HG03108 (cell line): ENCODE measurements around the gene CCDC181.
A peak's percentile ranks its signal among the peaks of the same experiment; 100 is the strongest.
"Not testable (repeated sequence)": the region's sequence is repeated elsewhere in the genome, so short reads cannot be mapped to it uniquely, and the experiment has no call there.

Source experiments
- ATAC-seq: cut with Tn5 transposase; IDR thresholded peaks from one replicate; pipeline ENCODE4 v1.9.1; 2021; ENCODE audit warnings: moderate library complexity; ENCODE audit not compliant: unreplicated experiment

The CCDC181 gene

DNA sequence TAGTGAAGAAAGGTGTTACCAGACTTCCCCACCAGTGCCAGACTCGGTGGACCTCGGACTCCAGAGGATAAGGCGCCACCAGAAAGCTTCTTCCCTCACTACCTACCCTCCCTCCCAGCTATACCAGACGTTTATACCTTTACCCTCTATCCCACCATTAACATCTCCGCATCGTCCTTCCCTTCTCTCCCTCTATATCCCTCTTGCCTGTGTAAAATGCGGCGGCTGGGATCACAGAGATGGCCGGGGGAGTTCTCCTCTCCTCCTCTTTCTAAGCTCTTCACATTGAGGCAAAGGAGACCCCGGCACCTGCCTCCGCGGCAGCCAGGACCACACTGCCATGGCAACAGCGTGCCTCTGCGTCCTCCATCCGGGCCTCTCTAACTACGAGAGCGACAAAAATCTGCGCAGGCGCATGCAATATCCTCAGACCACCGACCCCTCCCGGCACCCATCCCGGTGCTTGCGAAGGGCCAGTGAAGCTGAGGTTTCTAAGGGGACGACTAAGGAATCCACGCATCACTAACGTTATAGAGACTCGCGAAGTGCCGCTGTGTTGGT is at the start of gene CCDC181:
CCDC181 (minus strand) TSS at position 394 of the 561 bp plus-strand sequence. CDS start 2,547 bp downstream, outside the sequence.
- peak; percentile 72 for ATAC-seq

DNA sequence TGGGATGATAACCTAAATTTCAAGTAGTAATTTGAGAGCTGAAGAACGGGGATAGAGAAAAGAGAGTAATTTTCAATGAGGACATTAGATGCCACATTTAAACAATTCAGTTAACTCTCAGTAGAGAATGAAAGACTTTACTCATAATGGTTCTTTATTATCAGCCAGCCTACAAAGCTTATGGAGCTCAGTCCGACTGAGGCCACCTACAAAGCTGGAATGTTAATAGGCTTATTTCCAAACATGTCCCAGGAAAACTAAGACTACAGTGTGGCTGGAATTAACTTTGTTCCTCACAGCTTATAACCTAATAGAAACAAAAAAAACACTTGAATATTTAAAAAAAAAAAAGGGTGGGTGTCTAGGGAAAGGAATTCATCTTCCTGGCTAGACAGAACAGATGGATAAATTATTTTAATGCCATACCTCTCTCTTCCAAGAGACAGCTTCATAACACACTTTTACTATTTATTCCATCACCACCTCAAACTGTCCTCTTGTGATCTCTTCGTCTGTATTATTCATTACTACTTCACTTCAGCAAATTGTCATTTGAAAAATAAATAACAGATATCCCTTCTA is 48.6 kb upstream of the CCDC181 start:
- no peak for ATAC-seq

DNA sequence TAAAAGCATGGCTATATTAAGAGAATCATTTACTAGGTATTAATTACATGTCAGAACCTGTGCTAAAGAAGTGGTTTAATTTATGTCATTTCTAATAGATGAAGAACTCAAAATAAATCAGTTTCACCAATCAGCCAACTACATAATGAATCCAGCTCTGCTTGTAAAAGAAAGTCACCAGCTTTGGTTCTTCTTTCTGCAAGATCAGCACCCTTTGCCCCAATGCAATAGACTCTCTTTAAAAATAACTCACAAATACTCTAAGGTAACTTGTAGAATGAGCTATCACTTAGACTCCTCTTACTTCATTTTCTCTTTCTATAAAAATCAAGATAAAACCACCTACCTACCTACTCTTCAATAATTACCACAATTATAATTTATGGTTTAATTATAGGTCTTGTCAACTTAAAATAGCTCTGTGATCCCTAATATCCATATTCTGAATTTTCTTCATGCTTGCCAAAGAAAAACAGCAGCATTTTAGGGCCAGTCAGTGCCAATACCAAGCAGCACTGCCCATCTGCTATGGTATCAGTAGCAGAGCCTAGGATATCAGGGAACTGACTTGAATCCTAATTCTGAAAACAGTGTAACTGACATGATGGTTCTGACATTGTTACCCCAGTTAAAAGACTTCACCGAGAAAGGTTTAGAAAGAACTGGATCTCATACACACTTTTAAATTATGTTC is 47.2 kb upstream of the CCDC181 start:
- no peak for ATAC-seq

DNA sequence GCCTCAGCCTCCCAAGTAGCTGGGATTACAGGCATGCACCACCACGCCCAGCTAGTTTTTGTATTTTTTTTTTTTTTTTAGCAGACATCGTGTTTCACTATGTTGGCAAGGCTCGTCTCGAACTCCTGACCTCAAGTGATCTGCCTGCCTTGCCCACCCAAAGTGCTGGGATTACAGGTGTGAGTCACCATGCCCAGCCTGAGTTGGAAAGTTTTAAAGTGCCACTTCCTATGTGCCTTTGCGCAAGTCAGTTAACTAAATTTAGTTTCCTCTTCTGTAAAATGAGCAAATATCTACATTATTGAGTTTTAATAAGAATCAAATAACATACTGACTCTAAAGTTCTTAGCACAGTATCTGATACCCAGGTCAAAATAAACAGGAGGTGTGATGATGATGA is 46.1 kb upstream of the CCDC181 start:
- ATAC-seq: no peak

DNA sequence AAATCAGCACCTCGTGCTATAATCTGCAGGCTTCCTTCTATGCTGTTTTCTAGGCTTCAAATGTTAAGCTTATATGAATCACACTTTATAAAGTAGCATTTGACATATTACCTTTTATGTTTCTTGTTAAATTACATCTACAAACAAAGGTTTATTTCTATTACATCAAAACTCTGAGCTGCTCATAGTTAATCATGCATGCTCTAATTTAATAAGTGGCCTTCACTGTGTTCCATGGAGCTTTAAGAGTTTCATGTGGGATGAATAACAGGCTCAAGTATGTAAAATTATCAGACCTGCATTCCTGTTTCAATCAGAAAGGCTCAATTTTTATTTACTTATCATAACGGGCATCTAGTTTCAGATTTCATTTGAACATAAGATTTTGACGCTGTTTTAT is 45.5 kb upstream of the CCDC181 start:
- no peak for ATAC-seq

DNA sequence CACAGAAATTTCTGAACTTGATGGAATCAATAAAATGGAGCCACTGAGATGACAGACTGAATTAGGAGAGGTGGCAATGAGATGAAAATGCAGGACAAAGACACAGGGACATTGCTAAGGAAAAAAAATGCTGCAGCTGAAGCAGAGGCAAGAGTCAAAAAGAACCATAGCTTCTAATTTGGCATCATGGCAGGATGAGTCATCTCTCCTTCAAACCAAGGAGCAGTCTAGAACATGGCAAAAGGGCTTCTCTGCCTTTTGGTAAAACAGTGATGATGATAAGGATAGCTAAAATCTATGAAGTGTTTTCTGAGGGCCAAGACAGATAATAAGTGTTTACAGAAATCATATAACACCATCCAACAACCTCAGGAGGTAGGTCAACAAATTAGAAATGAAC is 41.7 kb upstream of the CCDC181 start:
- no peak for ATAC-seq

DNA sequence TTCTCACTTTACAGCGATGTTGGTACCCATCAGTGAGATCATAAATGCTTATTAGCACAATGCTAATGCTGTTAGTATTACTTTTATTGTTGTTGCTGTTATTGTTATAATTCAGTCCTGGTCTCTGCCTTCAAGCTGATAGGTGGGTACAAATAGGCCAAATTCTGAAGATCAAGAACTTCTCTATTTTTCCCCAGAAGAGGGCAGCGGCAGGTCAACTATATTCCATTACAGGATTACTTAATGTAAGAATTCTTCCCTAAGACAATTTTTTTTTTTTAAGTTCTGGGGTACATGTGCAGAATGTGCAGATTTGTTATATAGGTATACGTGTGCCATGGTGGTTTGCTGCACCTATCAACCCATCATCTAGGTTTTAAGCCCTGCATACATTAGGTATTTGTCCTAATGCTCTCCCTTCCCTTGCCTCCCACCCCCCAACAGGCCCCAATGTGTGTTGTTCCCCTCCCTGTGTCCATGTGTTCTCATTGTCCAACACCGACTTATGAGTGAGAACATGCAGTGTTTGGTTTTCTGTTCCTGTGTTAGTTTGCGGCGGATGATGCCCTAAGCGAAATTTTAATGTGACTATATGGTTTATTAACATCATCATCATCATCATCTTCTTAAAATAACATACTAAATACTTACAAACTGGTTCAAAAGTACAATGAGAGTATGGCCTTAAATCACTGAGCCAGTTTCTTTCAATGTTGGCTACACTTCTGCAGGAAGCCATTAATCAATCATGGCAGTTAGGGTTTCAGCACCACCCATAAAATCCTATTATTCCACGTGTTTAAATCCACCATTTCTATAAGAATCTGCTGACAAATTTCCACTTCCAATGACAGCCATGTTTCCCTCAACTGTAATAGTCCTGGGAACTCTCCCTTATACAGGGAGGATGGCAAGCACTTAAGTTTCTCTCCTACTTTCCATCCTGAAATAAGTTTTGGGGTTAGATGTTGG is 39.3 kb upstream of the CCDC181 start:
- no peak for ATAC-seq

DNA sequence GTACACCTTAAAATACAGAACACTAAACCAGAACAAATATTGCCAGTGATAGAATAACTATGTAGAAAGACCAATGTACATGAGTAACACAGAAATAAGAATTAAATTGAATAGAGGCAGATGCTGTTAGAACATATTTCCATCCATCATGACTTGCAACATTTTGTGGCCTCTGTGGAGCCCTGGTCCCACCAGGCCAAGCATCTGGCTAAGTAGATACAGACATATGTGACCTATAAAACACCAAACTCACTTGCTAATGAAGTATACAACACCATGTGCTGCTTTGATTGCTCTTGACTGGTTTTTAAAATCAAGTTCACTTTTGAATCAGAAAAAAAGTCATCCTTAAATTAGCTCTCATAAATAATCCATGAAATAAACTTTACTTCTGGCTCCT is 38.0 kb upstream of the CCDC181 start:
- ATAC-seq: no peak

DNA sequence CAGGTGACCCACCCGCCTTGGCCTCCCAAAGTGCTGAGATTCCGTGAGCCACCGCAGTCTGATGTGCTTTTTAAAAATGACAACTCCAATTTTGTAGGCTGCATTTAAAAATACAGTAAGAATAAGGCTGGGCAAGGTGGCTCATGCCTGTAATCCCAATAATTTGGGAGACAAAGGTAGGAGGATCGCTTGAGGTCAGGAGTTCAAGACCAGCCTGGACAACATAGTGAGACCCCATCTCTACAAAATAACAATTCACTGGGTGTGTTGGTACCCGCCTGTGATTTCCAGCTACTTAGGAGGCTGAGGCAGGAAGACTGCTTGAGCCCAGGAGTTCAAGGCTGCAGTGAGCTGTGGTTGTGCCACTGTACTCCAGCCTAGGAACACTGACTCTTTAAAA is 35.1 kb upstream of the CCDC181 start:
- ATAC-seq: no peak

DNA sequence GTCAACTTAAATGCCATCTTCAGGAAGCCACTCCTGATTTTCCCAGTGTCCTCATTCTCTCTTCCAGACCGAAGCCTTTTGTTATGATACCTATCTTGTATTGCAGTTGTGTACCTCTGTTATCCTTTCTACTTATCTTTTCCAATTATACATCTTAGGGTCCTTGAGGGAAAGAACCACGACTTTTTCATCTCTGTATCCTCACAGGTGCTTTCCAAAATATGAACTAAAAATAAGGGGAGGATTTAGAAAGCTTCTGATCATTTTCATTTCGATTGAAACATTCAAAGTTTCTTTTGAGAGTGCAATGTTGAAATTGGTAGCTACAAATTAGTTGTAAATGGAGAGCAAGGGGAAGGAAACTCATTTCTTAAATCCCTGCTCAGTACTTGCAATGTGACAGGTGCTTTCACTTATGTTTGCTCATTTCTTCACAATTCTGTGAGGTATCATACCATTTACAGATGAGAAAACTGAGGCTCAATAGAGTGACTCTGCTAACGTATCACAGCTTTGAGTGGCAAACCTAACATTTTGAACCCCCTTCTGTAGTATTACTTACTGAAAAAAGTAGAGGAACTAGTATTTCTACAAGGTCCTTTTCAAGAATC is 34.2 kb upstream of the CCDC181 start:
- ATAC-seq: no peak

DNA sequence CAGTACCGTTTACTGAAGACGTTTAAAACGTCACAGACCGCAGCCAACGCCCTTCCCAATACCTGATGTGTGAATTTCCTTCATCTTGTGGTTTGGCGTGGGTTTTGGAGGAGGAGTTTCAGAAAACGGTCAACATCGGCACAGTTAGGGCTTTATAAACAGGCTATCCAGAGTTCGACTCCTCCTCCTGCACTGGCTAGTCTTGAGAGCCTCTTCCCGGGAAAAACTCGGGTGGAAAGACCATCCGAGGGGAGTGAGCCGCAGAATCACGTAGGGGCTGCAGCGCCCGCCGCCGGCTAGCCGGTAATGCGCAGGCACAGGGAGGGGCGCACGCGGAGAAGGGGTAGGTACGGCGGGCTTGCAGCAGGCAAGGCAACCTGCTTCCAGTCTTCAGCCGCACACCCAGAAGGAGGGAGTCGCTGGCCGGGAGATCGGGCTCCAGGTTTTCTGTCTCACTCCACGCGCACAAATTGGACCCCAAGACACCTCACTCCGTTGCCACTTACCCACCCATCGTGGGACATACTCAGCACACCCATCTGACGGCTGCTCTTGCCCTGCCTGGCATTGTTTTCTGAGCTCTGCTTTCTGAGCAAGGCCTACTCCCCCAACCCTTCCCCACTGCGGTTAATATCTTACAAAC is 33.0 kb upstream of the CCDC181 start:
- no peak for ATAC-seq

DNA sequence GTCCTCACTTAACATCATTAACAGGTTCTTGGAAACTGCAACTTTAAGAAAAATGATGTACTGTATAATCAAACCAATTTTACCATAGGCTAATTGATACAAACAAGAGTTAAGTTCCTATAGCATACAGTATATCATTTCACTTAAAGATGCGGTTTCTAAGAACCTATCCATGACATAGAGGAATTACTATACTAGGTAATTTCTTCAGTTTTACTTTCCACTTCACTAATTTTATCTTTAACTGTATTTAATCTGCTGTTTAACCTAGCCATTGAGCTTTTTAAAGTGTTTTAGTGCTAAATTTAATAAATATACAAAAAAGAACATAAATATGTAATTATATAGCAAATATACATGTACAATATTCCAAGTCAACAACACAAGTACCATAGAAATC is 30.2 kb upstream of the CCDC181 start:
- ATAC-seq: no peak

DNA sequence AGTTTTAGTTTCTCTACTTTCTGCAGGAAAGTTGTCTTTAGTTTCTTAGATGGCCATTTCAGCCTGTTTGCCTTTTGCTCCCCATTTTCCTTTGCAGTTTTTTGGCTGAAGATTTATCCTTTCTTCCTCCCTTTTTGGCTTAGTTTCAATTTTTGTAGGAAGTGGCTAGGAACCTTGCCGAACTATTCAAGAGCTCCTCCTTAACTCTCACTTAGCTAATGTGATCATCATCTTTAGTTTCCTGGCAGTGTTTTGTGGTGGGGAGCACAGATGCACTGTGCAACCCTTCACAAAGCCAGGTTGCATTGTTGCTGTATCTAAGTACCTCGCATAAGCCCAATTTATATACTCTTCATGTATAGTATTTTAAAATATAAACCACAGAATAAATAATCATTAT is 28.8 kb upstream of the CCDC181 start:
- no peak for ATAC-seq

DNA sequence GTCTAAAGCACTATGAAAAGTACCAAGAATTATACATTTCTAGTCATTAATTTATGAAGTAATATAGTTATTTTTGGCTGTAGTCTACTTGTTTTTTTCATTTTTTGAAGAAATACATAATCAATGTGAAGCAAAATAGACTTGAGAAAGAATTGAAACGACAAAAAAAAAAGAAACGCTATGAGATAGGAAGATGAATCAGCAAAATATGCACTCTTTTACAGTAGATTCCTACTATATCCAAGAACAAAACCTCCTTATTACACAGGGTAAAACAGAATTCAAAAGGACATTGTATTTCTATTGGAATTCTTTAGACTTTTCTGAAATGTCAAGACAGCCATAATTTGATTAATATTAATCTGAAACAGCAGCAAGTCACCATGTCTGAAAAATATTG is 25.6 kb upstream of the CCDC181 start:
- ATAC-seq: no peak

DNA sequence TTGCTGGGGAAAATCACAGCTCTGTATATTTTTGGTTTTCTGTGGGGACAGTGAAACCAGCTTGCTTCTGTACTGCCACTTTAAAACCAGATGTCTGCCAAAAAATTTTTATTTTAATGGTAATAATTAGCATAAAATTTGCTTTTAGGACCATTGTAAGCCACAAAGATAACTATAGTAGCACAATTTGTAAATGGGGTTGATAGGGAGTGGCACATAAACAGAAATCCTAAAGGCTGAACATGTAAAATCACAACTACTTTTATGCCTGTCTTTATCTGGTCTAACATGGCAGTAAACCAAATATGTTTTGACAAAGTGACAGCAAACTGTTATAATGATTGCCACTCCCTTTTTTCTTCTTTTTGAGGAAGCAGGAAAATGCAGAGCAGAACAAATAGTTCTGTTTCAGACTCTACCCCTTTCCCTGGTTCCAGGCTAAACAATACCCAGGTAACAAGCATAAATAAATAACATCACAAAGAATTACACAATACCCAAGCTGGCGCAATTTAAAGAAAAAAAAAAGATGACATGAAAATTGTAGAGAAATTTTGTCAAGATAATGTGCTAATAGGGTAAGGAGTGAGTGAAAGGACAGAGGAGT is 24.0 kb upstream of the CCDC181 start:
- no peak for ATAC-seq

DNA sequence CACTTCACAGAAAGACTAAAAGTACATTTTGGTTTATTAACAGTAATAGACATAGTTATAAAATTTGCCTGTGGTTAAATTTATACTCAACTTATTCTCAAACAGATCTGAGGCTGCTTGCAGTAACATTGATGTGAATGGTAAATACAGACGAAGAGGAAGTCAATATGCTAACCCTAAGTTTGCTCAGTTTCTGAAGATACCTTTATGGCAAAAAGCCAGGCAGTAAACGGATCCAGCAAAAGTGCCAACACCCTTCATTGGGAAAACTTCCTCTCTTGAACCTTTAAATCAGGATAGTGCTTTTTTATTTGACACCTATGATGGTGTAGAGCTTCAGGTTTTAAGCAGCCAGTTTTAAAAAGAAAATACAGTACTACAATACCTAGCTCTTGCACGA is 16.6 kb upstream of the CCDC181 start:
- no peak for ATAC-seq

DNA sequence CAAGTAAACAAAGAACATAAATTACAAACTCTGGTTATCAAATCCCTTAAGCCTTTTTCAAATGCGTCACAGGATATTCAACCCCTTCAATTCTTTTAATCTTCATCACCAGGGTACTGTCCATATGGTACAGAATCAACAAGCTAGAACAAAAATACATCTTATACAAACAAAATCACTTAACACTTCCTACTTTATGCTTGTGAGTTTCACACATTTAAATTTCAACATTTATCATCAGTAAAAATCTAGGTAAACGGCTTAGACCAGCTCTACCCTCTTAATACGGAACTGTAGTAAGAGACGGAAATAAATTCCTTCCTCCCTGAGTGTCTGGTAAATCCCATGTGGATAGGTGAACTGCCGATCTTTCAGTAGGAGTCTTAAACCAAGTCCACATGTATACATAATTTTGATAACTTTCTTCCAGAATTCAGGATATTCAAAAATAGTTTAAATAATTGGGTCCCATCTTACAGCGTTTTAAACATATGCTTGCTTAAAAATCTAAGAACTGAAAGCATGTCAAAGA is 1.0 kb downstream of the CCDC181 start:
- no peak for ATAC-seq

DNA sequence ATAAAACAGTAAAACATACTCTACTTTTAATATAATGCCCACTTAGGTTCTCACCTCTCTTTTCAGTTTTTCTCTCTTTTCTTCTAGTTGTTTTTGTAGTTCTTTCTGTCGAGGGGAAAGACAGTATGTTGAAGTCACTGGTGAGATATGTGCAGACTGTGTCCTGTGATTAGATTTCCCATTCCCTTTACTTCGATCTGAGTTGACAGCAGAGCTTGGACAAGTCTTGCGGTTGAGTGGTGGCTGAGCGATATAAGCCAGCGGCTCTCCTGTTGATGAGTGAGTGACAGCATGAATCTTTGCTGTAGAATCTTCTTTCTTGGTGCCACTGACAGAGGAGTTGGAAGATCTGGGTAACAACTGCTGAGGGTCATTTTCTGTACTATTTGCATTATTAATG is 6.0 kb downstream of the CCDC181 start:
- no peak for ATAC-seq

DNA sequence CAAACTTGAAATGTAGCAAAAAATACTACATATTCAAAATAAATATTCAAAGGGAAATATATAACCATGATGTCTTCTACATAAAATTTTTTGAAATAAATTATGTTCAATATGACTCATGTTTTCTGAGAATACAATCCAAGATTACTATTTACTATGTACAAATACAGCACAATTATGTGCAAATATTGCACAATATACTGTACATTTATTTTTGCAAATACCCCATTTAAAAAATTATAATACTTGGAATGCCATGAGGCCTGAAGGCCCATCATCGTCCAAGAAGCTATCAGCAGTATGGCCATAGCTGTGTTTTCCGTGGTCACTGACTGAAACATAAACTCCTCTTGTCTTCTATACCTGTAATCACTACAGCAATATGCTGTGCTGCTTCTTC is 12.3 kb downstream of the CCDC181 start:
- no peak for ATAC-seq

DNA sequence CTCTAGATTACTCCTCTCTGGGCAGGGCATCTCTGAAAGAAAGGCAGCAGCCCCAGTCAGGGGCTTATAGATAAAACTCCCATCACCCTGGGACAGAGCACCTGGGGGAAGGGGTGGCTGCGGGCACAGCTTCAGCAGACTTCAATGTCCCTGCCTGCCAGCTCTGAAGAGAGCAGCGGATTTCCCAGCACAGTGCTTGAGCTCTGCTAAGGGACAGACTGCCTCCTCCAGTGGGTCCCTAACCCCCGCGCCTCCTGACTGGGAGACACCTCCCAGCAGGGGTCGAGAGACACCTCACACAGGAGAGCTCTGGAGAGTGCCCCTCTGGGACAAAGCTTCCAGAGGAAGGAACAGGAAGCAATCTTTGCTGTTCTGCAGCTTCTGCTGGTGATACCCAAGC is 18.9 kb downstream of the CCDC181 start:
- ATAC-seq: not testable (repeated sequence)
